Naive B cell (primary cell): Measurements from ENCODE around the gene TRPM5. TPM values are rescaled to one million over a fixed set of nuclear protein-coding genes. Genes with fewer than 3 reads are reported as not detected.

Experiments used
- ATAC-seq, 2 donors: fragments of 150-1000 bp; cut with Tn5 transposase; 2 replicates each; pipeline ENCODE4 v1.10.0; 2021; ENCODE audit warnings: low read depth in 2 of 2, mild to moderate bottlenecking in 2 of 2, moderate library complexity in 2 of 2
- DNase-seq: peaks from one replicate; pipeline ENCODE4 v3.0.0; 2022
- H3K27ac Mint-ChIP-seq, 6 donors: one replicate each; pipeline ENCODE4 v1.8.0; 2020 to 2022; ENCODE audit warnings: mild to moderate bottlenecking in 6 of 6, mixed read lengths in 6 of 6, moderate library complexity in 5 of 6, inconsistent platforms in 2 of 6
- H3K27me3 Mint-ChIP-seq, 3 donors: one replicate each; pipeline ENCODE4 v1.8.0; 2021 to 2022; ENCODE audit warnings: mixed read lengths in 3 of 3, mild to moderate bottlenecking in 1 of 3
- H3K36me3 Mint-ChIP-seq, 2 donors: one replicate each; pipeline ENCODE4 v1.8.0; 2020 to 2022; ENCODE audit warnings: mixed read lengths in 2 of 2, inconsistent platforms in 1 of 2, mild to moderate bottlenecking in 1 of 2
- H3K4me1 Mint-ChIP-seq, 3 donors: one replicate each; pipeline ENCODE4 v1.8.0; 2020 to 2022; ENCODE audit warnings: mixed read lengths in 3 of 3, inconsistent platforms in 1 of 3, mild to moderate bottlenecking in 1 of 3, moderate library complexity in 1 of 3
- H3K4me3 Mint-ChIP-seq, 8 donors: one replicate each; pipeline ENCODE4 v1.8.0; 2020 to 2022; ENCODE audit warnings: mild to moderate bottlenecking in 8 of 8, mixed read lengths in 8 of 8, moderate library complexity in 8 of 8, inconsistent platforms in 2 of 8
- H3K9me3 Mint-ChIP-seq, 7 donors: one replicate each; pipeline ENCODE4 v1.8.0; 2020 to 2022; ENCODE audit warnings: mixed read lengths in 7 of 7, mild to moderate bottlenecking in 5 of 7, inconsistent platforms in 2 of 7, moderate library complexity in 1 of 7
- polyA plus RNA-seq, 6 donors: library from polyadenylated mRNA; unstranded; fragments of 300-500 nt; fragmentation: Illumina TruSeq; gene quantifications; one replicate each; pipeline ENCODE4 v1.2.3, GENCODE V29; 2021; ENCODE audit warnings: low read depth in 6 of 6

Gene TRPM5
- polyA plus RNA-seq, 6 donors from 2014 or later: not detected

DNA sequence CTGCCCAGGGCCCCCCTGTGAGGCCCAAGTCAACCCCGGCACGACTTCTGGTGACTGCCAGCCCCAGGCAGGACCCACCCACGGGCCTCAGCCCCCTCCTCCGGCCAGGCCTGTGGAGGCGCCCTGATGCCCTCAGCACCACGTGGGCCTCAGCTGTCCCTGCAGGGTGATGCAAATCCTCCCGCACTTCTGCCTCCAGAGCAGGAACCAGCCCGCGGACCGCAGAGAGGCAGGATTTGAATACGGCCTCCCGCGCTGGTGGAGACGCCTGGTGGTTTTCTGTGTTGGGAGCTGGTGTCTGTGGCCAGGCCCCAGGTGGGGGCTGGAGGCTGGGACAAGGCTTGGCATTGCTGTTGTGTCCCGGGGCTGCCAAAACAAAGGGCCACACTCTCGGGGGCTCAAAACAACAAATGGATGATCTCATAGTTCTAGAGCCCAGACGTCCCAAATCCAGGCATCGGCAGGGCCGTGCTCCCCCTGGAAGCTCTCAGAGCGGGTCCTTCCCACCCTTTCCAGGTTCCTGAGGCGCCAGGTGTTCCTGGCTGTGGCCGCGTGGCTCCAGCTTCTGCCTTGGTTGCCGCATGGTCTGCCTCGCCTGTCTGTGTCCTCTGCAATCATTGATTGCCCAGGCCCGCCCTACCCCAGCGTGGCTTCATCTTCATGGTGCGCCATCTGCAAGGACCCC, 19.4 kb downstream of the TRPM5 start:
- Mint-ChIP-seq H3K27ac (no peak overlapping the region), H3K4me1 (no peaks in the 10 kb centered on the region), H3K27me3 (peaks cover 0 to 4% (median 0%) of the 10 kb centered on the region in 3 donors), H3K9me3 (no peaks in the 10 kb centered on the region), H3K36me3 (no peaks in the 10 kb centered on the region), H3K4me3 (no peak overlapping the region)
- no peak for DNase-seq
- ATAC-seq: no peak

DNA sequence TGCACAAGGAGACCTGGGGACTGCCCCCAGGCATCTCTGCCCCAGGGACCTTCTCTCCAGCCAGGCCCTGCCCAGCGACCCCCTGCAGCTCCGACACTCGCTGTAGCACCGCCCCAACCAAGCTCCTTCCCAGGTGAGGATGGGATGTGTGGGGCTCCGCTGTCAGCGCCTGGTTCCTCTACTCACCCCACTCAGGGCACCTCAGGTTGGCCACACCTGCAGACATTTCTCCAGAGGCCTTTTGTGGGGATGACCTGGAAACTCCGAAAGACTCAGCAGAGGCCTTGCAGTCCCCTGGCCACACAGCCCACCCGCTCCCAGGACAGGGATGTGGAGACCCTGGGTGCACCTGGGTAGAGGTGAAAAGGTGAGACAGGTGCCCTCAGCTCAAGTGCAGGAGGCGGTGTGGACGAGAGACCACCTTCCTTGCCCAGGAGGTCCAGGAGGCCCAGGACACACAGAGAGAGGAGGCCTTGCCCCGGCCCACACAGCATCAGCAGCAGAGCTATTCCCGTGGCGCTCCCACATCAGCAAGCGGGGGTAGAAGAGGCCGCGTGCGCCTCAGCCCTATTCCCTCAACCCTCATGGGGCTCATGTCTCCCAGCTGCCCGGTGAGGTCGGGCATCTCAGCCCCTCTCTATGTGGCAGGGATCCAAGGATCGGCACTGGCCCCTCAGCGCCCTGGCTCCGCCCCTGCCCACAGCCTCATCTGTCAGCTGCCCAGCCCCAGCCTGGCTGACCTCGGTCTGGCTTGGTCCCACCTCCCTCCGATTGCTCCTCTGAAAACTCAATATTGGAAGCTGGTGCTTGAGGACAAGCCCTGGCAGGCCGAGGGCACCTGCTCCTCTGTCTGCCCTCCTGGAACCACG, 20.9 kb downstream of the TRPM5 start:
- Mint-ChIP-seq H3K27ac (no peak overlapping the region), H3K36me3 (no peaks in the 10 kb centered on the region), H3K27me3 (peaks cover 0 to 4% (median 0%) of the 10 kb centered on the region in 3 donors), H3K4me3 (no peak overlapping the region), H3K4me1 (peaks cover 0 to 3% (median 0%) of the 10 kb centered on the region in 3 donors), H3K9me3 (no peaks in the 10 kb centered on the region)
- ATAC-seq (no peak), DNase-seq (no peak)

DNA sequence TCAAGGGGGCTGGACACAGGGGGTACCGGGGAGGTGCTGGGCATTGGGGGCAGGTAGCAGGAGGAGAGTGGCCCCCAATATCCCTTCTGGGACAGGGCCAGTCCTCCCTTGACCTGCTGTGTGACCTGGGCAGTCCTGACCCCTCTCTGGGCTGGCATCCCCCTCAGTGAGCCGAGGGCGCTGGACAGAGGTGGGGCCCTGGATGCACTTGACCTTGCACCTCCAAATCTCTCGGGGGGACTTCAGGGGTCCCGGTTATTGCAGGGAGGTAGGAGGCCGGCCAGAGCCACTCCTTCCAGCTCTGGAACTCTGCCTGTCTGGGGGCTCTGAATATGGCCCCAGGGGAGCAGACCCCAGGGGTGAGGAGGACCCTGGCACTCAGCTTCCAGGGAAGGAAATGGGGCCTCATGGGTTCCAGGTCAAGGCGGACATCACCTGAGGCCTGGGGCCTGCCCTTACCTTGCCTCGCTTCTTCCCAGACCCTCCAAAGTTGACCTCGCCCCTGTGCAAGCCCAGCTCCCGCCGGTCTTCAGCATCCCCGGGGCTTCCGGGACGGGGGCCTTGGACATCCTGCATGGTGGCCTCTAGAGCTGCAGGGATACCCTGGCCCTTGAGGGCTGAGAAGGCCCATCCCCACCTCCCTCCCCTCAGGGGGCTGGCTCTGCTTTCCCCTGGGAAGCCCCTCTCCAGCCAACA, 21.7 kb downstream of the TRPM5 start:
- no peaks in the 10 kb centered on the region for H3K36me3 Mint-ChIP-seq
- no peak overlapping the region for H3K4me3 Mint-ChIP-seq
- DNase-seq: no peak
- no peaks in the 10 kb centered on the region for H3K9me3 Mint-ChIP-seq
- peaks cover 0 to 4% (median 0%) of the 10 kb centered on the region in 3 donors for H3K27me3 Mint-ChIP-seq
- peaks cover 0 to 3% (median 0%) of the 10 kb centered on the region in 3 donors for H3K4me1 Mint-ChIP-seq
- ATAC-seq: no peak
- H3K27ac Mint-ChIP-seq: no peak overlapping the region

DNA sequence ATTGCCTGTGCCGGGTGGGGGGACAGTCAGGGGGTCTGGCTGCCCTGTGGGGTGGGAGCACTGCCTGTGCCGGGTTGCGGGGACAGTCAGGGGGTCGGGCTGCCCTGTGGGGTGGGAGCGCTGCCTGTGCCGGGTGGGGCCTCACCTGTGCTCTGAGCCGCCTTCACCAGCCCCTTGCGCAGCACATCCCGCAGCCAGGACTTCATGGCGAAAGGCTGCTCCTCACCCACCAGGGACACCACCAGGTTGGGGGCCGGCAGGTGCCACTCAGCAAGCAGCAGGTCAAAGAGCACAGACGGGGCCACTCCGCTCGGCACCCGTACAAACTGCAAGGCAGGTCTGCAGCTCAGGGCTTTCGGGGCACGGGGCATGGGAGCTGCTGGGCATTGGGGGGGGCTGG, 22.3 kb downstream of the TRPM5 start:
- H3K4me1 Mint-ChIP-seq: peaks cover 0 to 3% (median 0%) of the 10 kb centered on the region in 3 donors
- no peaks in the 10 kb centered on the region for H3K9me3 Mint-ChIP-seq
- H3K27me3 Mint-ChIP-seq: peaks cover 0 to 4% (median 0%) of the 10 kb centered on the region in 3 donors
- no peak overlapping the region for H3K27ac Mint-ChIP-seq
- ATAC-seq: no peak
- DNase-seq: no peak
- H3K4me3 Mint-ChIP-seq: no peak overlapping the region
- no peaks in the 10 kb centered on the region for H3K36me3 Mint-ChIP-seq

DNA sequence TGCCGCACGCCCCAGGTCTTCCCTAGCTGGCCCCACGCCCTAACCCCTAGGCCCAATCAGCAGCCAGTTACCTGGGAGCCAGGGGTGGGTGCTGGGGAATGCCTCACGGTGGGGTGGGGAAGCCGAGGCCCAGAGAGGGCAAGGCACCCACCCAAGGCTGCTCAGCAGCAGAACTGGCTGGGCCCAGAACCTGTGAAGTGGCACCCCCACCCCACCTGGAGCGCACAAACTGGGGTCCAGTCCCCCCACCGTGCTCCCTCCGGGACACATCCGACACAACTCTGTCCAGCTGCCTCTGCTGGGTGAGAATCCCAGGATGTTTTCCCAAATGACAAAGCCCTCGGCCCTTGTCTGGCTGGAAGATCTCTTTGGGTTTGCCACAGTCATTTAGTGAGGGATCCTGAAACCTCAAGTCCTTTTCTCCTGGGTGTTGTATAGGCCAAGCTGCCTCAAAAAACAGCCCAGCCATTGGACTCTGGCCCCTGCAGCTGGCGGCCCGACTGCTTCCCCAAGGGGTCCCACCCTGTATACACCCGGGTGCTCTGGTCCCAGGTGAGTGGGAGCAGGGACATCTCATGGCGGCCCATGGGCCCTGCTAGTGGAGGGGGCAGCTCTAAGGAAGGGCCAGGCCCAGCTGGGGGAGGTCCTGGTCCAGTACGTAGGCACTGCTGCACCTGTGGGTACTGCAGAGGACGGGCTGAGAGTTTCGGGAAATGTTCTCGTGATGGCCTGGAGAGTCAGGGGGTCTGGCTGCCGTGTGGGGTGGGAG, 22.9 kb downstream of the TRPM5 start:
- Mint-ChIP-seq H3K27ac (no peak overlapping the region), H3K36me3 (no peaks in the 10 kb centered on the region), H3K27me3 (peaks cover 0 to 4% (median 0%) of the 10 kb centered on the region in 3 donors), H3K4me1 (peaks cover 0 to 3% (median 0%) of the 10 kb centered on the region in 3 donors), H3K9me3 (no peaks in the 10 kb centered on the region), H3K4me3 (no peak overlapping the region)
- no peak for ATAC-seq
- no peak for DNase-seq

DNA sequence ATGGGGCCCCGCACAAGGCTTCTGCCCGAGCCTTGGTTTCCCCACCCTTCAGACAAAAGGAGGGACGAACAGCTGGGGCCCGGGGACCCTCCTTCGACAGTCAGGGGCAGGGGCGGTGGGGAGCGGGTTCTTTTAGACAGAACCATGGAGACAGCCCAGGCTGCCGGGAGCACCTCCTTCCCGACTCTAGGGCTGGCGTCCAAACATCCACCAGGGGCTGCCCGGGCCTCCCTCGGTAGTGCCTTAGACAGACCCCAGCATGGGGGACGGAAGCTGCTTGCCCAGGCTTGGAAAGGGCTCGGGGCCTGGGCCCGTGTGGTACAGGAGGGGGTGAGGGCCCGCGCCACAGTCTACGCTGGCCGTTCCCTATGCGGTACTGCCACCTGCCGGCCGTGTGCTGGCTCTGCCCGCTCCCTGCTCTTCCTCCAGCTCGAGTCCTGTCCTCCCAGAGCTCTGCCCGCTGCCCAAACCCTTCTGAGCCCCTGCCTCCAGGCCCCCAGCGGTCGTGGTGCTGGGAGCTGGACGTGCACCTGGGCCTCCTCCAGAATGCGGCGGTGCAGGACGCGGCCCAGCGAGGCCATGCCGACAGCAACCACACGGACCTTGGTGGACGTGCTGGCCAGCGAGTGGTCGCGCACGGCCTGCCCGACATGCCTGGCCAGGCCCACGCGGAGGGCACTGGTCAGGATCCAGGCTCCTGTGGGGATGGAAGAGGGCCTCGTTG, 23.6 kb downstream of the TRPM5 start:
- Mint-ChIP-seq H3K9me3 (no peaks in the 10 kb centered on the region), H3K4me3 (no peak overlapping the region), H3K36me3 (no peaks in the 10 kb centered on the region), H3K27ac (no peak overlapping the region), H3K4me1 (peaks cover 0 to 3% (median 0%) of the 10 kb centered on the region in 3 donors), H3K27me3 (peaks cover 0 to 4% (median 0%) of the 10 kb centered on the region in 3 donors)
- DNase-seq: peak; percentile 70
- peak; percentile 94 to 95 for ATAC-seq

DNA sequence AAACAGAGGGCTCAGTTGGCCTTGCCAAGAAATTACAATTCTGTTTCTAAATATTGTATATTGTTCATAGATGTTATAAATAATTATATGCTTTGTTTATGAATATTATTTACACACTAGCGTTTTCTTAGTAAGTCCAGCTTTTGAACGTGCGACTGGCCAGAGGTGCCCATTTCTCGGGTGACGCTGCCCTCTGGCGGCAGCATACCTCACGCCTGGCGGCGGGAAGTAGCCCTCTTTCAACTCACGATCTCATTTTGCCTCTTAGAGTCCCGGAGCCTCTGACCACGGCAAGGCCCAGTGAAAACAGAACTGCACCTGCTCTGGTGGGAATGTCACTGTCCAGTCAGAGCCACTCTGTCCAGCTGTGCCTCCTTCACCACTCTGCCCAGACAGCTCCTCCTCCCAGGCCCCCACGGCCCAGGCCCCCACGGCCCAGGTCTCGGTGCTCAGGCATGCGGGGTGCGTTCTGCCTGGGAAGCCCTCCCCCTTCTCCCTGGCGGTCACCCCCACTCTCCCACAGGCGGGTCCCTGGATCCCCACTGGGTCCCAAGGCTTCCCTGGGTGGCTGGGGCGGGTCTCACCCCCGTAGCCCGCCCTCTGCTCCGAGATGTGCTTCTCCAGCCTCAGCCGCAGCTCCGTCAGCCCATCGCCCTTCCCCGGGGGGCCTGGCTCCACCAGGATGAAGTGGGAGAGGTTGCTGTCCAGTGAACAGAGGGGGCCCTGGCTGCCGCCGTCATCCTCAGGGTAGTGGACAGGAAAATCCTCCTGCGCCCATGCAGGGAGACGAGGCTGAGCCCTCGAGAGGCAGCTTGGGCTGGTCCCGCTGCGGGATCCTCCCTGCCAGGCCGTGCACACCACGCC, 24.4 kb downstream of the TRPM5 start:
- peak overlapping the region in 1 of 6 donors; percentile 87 for H3K27ac Mint-ChIP-seq
- H3K9me3 Mint-ChIP-seq: no peaks in the 10 kb centered on the region
- ATAC-seq (peak; percentile 48), DNase-seq (peak; percentile 56)
- peaks cover 0 to 4% (median 0%) of the 10 kb centered on the region in 3 donors for H3K27me3 Mint-ChIP-seq
- H3K36me3 Mint-ChIP-seq: no peaks in the 10 kb centered on the region
- H3K4me1 Mint-ChIP-seq: peaks cover 0 to 3% (median 0%) of the 10 kb centered on the region in 3 donors
- peak overlapping the region in 1 of 8 donors; percentile 53 for H3K4me3 Mint-ChIP-seq

DNA sequence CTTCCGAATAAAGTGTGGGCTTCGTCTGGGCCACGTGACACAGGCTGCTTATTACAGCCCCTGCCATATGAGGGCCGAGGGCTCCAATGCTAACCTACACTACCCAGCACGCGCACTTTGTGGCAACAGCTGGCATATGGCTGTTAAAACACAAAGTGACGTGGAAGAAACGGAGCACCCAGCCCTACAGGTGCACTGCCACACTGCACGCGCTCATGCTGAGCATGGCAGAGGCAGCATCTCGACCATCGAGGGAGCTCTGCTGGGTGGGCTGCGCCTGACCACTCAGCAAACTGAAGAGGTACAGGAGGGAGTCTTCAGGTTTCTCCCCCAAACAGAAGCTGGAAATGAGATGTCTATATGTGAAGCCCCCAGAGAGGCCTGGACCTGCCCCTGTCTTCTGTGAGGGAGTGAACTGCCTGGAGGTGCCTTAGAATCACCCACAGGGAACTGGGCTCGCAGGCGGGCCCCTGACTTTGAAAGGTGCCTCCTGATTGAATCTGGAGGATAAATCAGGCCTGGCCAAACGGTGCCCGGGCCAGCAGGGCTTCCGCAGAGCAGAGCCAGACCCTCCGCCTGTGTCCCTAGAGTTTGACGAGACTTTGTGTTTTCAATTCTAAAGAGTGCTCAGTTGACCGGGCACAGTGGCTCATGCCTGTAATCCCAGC, 25.5 kb downstream of the TRPM5 start:
- H3K36me3 Mint-ChIP-seq: no peaks in the 10 kb centered on the region
- H3K27me3 Mint-ChIP-seq: peaks cover 0 to 4% (median 0%) of the 10 kb centered on the region in 3 donors
- H3K4me1 Mint-ChIP-seq: peaks cover 0 to 3% (median 0%) of the 10 kb centered on the region in 3 donors
- DNase-seq (no peak), ATAC-seq (no peak)
- no peak overlapping the region for H3K27ac Mint-ChIP-seq
- no peak overlapping the region for H3K4me3 Mint-ChIP-seq
- no peaks in the 10 kb centered on the region for H3K9me3 Mint-ChIP-seq

DNA sequence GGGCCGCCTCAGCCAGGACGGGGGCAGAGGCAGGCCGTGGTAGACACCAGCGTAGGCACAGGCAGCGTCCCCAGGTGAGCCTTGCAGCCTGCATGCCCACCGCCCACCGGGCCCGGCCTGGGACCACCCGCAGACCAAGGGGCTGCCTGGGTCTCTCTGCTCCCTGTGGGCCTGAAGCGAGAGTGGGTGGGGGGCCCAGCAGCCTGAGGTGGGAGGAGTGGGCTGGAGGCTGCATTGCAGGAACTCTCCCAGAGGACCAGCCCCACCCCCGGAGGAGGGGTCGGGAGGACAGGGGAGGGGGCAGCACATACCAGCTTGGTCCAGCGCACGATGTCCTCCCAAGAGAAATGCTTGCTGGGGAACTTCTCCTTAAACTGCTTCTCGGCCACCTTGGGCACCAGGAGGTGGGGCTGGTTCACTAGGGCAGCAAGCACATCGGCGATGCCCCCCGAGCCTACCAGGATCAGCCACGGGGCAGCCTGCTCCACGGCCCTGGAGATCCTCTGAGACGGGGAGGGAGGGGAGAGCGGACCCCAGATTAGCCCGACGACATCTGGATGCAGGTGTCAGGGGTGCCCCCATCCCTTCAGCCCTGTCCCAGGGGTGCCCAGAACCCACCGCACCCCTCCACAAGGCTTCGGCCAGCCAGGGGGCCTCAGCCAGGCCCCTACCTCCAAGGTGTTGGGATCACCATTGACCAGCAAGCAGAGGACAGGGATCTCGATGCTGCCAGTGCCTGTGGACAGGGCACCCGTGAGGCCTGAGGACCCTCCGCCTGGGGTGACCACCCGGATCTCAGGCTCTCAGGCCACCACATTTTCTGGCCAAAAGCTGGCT, 26.2 kb downstream of the TRPM5 start:
- H3K4me1 Mint-ChIP-seq: peaks cover 0 to 3% (median 0%) of the 10 kb centered on the region in 3 donors
- DNase-seq (no peak), ATAC-seq (no peak)
- no peaks in the 10 kb centered on the region for H3K36me3 Mint-ChIP-seq
- H3K27me3 Mint-ChIP-seq: peaks cover 0 to 4% (median 0%) of the 10 kb centered on the region in 3 donors
- H3K4me3 Mint-ChIP-seq: no peak overlapping the region
- no peaks in the 10 kb centered on the region for H3K9me3 Mint-ChIP-seq
- H3K27ac Mint-ChIP-seq: no peak overlapping the region

DNA sequence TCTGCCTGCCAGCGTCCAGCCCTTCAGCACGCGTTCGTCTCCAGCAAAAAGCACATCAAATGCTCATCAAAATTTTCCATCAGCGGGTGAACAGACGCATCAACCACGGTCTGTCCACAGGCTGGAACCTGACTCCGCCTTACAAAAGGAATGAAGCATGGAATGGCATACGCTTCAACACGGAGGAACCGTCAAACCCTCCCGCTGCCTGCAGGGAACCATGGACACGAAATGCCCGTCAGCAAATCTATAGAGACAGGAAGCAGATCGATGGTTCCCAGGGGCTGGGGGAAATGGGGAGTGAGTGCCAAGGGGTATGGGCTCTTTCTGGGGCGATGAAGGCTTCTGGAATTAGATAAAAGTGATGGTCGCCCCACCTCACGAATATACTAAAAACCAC, 27.5 kb downstream of the TRPM5 start:
- Mint-ChIP-seq H3K4me3 (no peak overlapping the region), H3K27ac (no peak overlapping the region), H3K9me3 (no peaks in the 10 kb centered on the region), H3K4me1 (peaks cover 0 to 3% (median 0%) of the 10 kb centered on the region in 3 donors), H3K27me3 (peaks cover 0 to 4% (median 0%) of the 10 kb centered on the region in 3 donors), H3K36me3 (no peaks in the 10 kb centered on the region)
- ATAC-seq (no peak), DNase-seq (no peak)
